H1 (cell line): ENCODE results near the gene CLIP4. TPM values are rescaled to one million over a fixed set of nuclear protein-coding genes. Genes with fewer than 3 reads are reported as not detected.

Experiments
- CTCF ChIA-PET: fragments of 300-600 bp; sonication (Branson Sonifier 250); formaldehyde crosslinking; loops from one replicate; lab custom pipeline; 2021; ENCODE audit not compliant: partially characterized antibody; lab: Charles Lee
- POLR2A ChIA-PET: fragments of 300-600 bp; sonication (Branson Sonifier 250); formaldehyde crosslinking; loops from one replicate; lab custom pipeline; 2021; ENCODE audit warnings: inconsistent platforms; ENCODE audit not compliant: partially characterized antibody; lab: Charles Lee
- DNase-seq, 2 experiments: peaks; one replicate each; pipeline versions ENCODE4 v3.0.0 to v3.0.0-alpha.2; 2010 to 2022; ENCODE audit warnings: low spot score in 2 of 2, low read depth in 1 of 2, mixed read lengths in 1 of 2
- FAIRE-seq: peaks from 2 replicates; lab custom pipeline; 2011; peaks lifted over from hg19 to GRCh38; lab: Jason Lieb, UNC
- H2AFZ ChIP-seq: 2 replicates; pipeline ENCODE4 v1.8.1; 2012; ENCODE audit warnings: low read length, inconsistent platforms
- H2AK5ac ChIP-seq: 2 replicates; pipeline ENCODE4 v1.6.1; 2013; ENCODE audit warnings: low read depth, low read length
- H2BK120ac ChIP-seq: replicated peaks from 2 replicates; pipeline ENCODE3; 2013; ENCODE audit warnings: low read depth, low read length, inconsistent platforms
- H2BK12ac ChIP-seq: 2 replicates; pipeline ENCODE4 v1.6.1; 2013; ENCODE audit warnings: low read depth, low read length
- H2BK15ac ChIP-seq: 2 replicates; pipeline ENCODE4 v1.6.1; 2013; ENCODE audit warnings: low read length
- H2BK20ac ChIP-seq: 2 replicates; pipeline ENCODE4 v1.6.1; 2013; ENCODE audit warnings: low read length
- H2BK5ac ChIP-seq: 2 replicates; pipeline ENCODE4 v1.6.1; 2013; ENCODE audit warnings: low read depth, low read length
- H3K14ac ChIP-seq: 2 replicates; pipeline ENCODE4 v1.6.1; 2013; ENCODE audit warnings: inconsistent platforms; ENCODE audit not compliant: insufficient read length
- H3K18ac ChIP-seq: 2 replicates; pipeline ENCODE4 v1.6.1; 2013; ENCODE audit warnings: low read length; ENCODE audit errors: extremely low read depth
- H3K23ac ChIP-seq: 2 replicates; pipeline ENCODE4 v1.6.1; 2013; ENCODE audit warnings: inconsistent platforms; ENCODE audit not compliant: insufficient read length
- H3K23me2 ChIP-seq: 2 replicates; pipeline ENCODE4 v1.6.1; 2013; ENCODE audit warnings: low read depth, low read length
- H3K27ac ChIP-seq: 2 replicates; pipeline ENCODE4 v1.6.1; 2011; ENCODE audit warnings: low read depth, low read length, inconsistent platforms
- H3K27me3 ChIP-seq, 4 experiments: replicated peaks in 1 of 4; 1 replicate in 1 of 4; 2 replicates in 3 of 4; pipeline versions ENCODE4 v1.6.1 to v1.8.1; 2011 to 2013; ENCODE audit warnings: low read length in 3 of 4, mild to moderate bottlenecking in 3 of 4, inconsistent platforms in 2 of 4, mixed read lengths in 2 of 4, moderate library complexity in 1 of 4; ENCODE audit not compliant: control insufficient read depth in 3 of 4, insufficient read depth in 3 of 4; ENCODE audit errors: extremely low read depth in 1 of 4
- H3K36me3 ChIP-seq, 4 experiments: 2 replicates each; pipeline versions ENCODE4 v1.6.1 to v1.8.1; 2011 to 2013; ENCODE audit warnings: mild to moderate bottlenecking in 4 of 4, low read length in 3 of 4, moderate library complexity in 2 of 4, control low read depth in 1 of 4, inconsistent platforms in 1 of 4; ENCODE audit not compliant: insufficient read depth in 4 of 4, control insufficient read depth in 2 of 4
- H3K4ac ChIP-seq: replicated peaks from 2 replicates; pipeline ENCODE3; 2013; ENCODE audit warnings: low read length, low read depth, mixed read lengths, inconsistent platforms; ENCODE audit not compliant: insufficient read length
- H3K4me1 ChIP-seq, 4 experiments: replicated peaks in 1 of 4; 1 replicate in 1 of 4; 2 replicates in 3 of 4; pipeline versions ENCODE4 v1.6.1 to v1.8.1; 2011 to 2013; ENCODE audit warnings: low read length in 3 of 4, inconsistent platforms in 2 of 4, mixed read lengths in 1 of 4; ENCODE audit not compliant: insufficient read depth in 4 of 4, control insufficient read depth in 3 of 4
- H3K4me2 ChIP-seq, 2 experiments: 2 replicates each; pipeline versions ENCODE4 v1.6.1 to v1.8.1; 2011 to 2013; ENCODE audit warnings: low read depth in 2 of 2, low read length in 2 of 2, control low read depth in 1 of 2, inconsistent platforms in 1 of 2, mild to moderate bottlenecking in 1 of 2; ENCODE audit not compliant: insufficient read depth in 1 of 2
- H3K4me3 ChIP-seq, 4 experiments: fragments of 200-600, 300-600 bp in 1 of 4; sonication (generic), shearing (Covaris generic), sonication (Bioruptor Twin) in 1 of 4; 2 replicates each; pipeline versions ENCODE4 v1.5.1 to v1.8.1; 2011 to 2016; ENCODE audit warnings: low read length in 4 of 4, low read depth in 3 of 4, control low read depth in 2 of 4, inconsistent platforms in 2 of 4, mild to moderate bottlenecking in 2 of 4, mixed read lengths in 1 of 4, moderate library complexity in 1 of 4; ENCODE audit not compliant: insufficient read depth in 2 of 4; ENCODE audit errors: extremely low read depth in 1 of 4
- H3K56ac ChIP-seq: replicated peaks from 2 replicates; pipeline ENCODE3; 2013; ENCODE audit warnings: low read depth, mild to moderate bottlenecking, mixed read lengths, low read length, inconsistent platforms; ENCODE audit not compliant: insufficient read length
- H3K79me1 ChIP-seq: 2 replicates; pipeline ENCODE4 v1.6.1; 2013; ENCODE audit warnings: low read depth, low read length, control low read depth
- H3K79me2 ChIP-seq, 2 experiments: 2 replicates each; pipeline versions ENCODE4 v1.6.1 to v1.8.1; 2012 to 2013; ENCODE audit warnings: low read length in 2 of 2, mild to moderate bottlenecking in 2 of 2, inconsistent platforms in 1 of 2; ENCODE audit not compliant: insufficient read depth in 2 of 2, control insufficient read depth in 1 of 2
- H3K9ac ChIP-seq, 4 experiments: replicated peaks in 1 of 4; 1 replicate in 1 of 4; 2 replicates in 3 of 4; pipeline versions ENCODE4 v1.6.1 to v1.8.1; 2011 to 2013; ENCODE audit warnings: low read depth in 3 of 4, low read length in 3 of 4, control low read depth in 2 of 4, mild to moderate bottlenecking in 2 of 4, moderate library complexity in 2 of 4, inconsistent platforms in 1 of 4; ENCODE audit errors: extremely low read depth in 1 of 4
- H3K9me3 ChIP-seq, 2 experiments: 2 replicates each; pipeline versions ENCODE4 v1.6.1 to v1.8.1; 2012 to 2013; ENCODE audit warnings: mild to moderate bottlenecking in 2 of 2, moderate library complexity in 2 of 2, control low read depth in 1 of 2, inconsistent platforms in 1 of 2, low read depth in 1 of 2, low read length in 1 of 2, mixed read lengths in 1 of 2; ENCODE audit not compliant: insufficient read depth in 2 of 2
- H4K20me1 ChIP-seq, 2 experiments: replicated peaks in 1 of 2; 2 replicates each; pipeline versions ENCODE3 to v1.8.1; 2011 to 2013; ENCODE audit warnings: inconsistent platforms in 2 of 2, low read length in 2 of 2, mild to moderate bottlenecking in 1 of 2; ENCODE audit not compliant: insufficient read depth in 2 of 2, control insufficient read depth in 1 of 2
- H4K5ac ChIP-seq: 2 replicates; pipeline ENCODE4 v1.6.1; 2013; ENCODE audit warnings: low read length, low read depth, mixed read lengths, inconsistent platforms; ENCODE audit not compliant: insufficient read length
- H4K8ac ChIP-seq: 2 replicates; pipeline ENCODE4 v1.8.0; 2013; ENCODE audit warnings: mild to moderate bottlenecking, moderate library complexity, low read length, inconsistent platforms; ENCODE audit not compliant: insufficient read depth; ENCODE audit errors: extremely low read depth
- H4K91ac ChIP-seq: replicated peaks from 2 replicates; pipeline ENCODE3; 2013; ENCODE audit warnings: low read length, mixed read lengths, inconsistent platforms; ENCODE audit not compliant: insufficient read length
- EGR1 ChIP-seq: IDR thresholded peaks from 2 replicates; pipeline ENCODE4 v1.6.1; 2011; ENCODE audit warnings: low read depth, low read length, borderline replicate concordance
- SIN3A ChIP-seq, 2 experiments: IDR thresholded peaks in 1 of 2; conservative IDR thresholded peaks in 1 of 2; 2 replicates each; pipeline ENCODE4 v1.6.1; 2011 to 2012; ENCODE audit warnings: low read length in 2 of 2, improper control_type of control experiment in 1 of 2, low read depth in 1 of 2, mild to moderate bottlenecking in 1 of 2
- SIX5 ChIP-seq: IDR thresholded peaks from 2 replicates; pipeline ENCODE4 v1.6.1; 2011; ENCODE audit warnings: mild to moderate bottlenecking, low read depth, low read length
- WGBS, 2 experiments: shearing (Covaris generic) in 1 of 2; methylation state at CpG; one replicate each; pipeline versions ENCODE4 v1.1.6 to v1.1.7; 2013 to 2015; ENCODE audit warnings: low lambda C conversion rate in 2 of 2, mixed read lengths in 2 of 2, inconsistent platforms in 1 of 2, low coverage in 1 of 2, missing lambda C conversion rate in 1 of 2; ENCODE audit not compliant: insufficient replicate concordance in 2 of 2, insufficient coverage in 1 of 2, insufficient read length in 1 of 2; ENCODE audit errors: extremely low coverage in 1 of 2, missing lambda C conversion rate in 1 of 2; 5-methylcytosine and 5-hydroxymethylcytosine counted together
- polyA plus RNA-seq, 7 experiments: library from polyadenylated mRNA; depleted of rRNA in 3 of 7; stranded (reverse) in 5 of 7; unstranded in 2 of 7; fragments of >200 nt in 5 of 7; fragments of 200-250 nt in 2 of 7; gene quantifications; 1 replicate in 5 of 7; 2 replicates in 1 of 7; 4 replicates in 1 of 7; pipeline versions ENCODE4 v1.2.1 to v1.2.3, GENCODE V29; 2011 to 2013; ENCODE audit warnings: missing spikeins in 2 of 7, mixed read lengths in 2 of 7
- total RNA-seq: library from RNA; stranded (reverse); fragmentation: NEBNext Ultra II Directional; extraction: Animal tissue kit (Norgen Biotek cat#: 25700); gene quantifications from 2 replicates; pipeline ENCODE4 v1.2.1, GENCODE V29; 2021
- TF ChIP-seq, protein P1 (sequence below): IDR thresholded peaks from 2 replicates; pipeline ENCODE4 v1.6.1; 2012; ENCODE audit warnings: inconsistent platforms

Gene CLIP4
- total and polyA plus RNA-seq, 2 of the 8 experiments (the other 6 are each of a cell fraction or from before 2014, with no cell fraction given) = 0.08 to 0.09 TPM

- H2AK5ac ChIP-seq = no peak overlapping the region
- peak in 1 of 2 experiments; percentile 31 for DNase-seq
- H3K27ac ChIP-seq = no peak overlapping the region
- H3K79me2 ChIP-seq = no peaks in the 10 kb centered on the region
- no peaks in the 10 kb centered on the region for H3K23me2 ChIP-seq
- H3K14ac ChIP-seq = no peak overlapping the region
- no peak overlapping the region for H3K9ac ChIP-seq
- no peaks in the 10 kb centered on the region for H3K9me3 ChIP-seq
- no peak overlapping the region for H4K5ac ChIP-seq
- no peaks in the 10 kb centered on the region for H3K27me3 ChIP-seq
- H3K79me1 ChIP-seq = no peaks in the 10 kb centered on the region
- no peak overlapping the region for H2BK12ac ChIP-seq
- no peak overlapping the region for H2BK5ac ChIP-seq
- 0 out of 2 replicates have a peak overlapping the region, but pooled peaks have one; percentile 2 for H4K8ac ChIP-seq
- no peak overlapping the region for H2BK120ac ChIP-seq
- H3K4ac ChIP-seq = no peak overlapping the region
- H3K23ac ChIP-seq = no peak overlapping the region
- CTCF ChIA-PET = interaction anchor here (1.0 to 1.6 kb wide), 2 partner anchors 17 to 30 kb away, joined by 3 read pairs; no protein-coding TSS in a partner anchor
- H4K20me1 ChIP-seq = no peaks in the 10 kb centered on the region
- no peak overlapping the region for H3K56ac ChIP-seq
- H3K4me1 ChIP-seq = no peaks in the 10 kb centered on the region
- POLR2A ChIA-PET = no interaction called here
- 95% methylated on average over 15 of the region's 19 CpGs; no CpG with 5 or more reads in 1 of the 2 experiments for WGBS, 2 experiments
- no peak overlapping the region for H4K91ac ChIP-seq
- H2BK20ac ChIP-seq = no peak overlapping the region
- H3K18ac ChIP-seq = no peak overlapping the region
- no peak for FAIRE-seq
- no peak overlapping the region for H3K4me2 ChIP-seq
- no peaks in the 10 kb centered on the region for H3K36me3 ChIP-seq
- H2AFZ ChIP-seq = no peak overlapping the region
- no peak overlapping the region for H3K4me3 ChIP-seq
- no peak overlapping the region for H2BK15ac ChIP-seq
- TF ChIP-seq, protein P1, sequence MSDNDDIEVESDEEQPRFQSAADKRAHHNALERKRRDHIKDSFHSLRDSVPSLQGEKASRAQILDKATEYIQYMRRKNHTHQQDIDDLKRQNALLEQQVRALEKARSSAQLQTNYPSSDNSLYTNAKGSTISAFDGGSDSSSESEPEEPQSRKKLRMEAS = no peak
- TF ChIP-seq EGR1 (no peak), SIX5 (no peak), SIN3A (conservative IDR thresholded peaks at IDR 0.05 in 1 of 2, IDR thresholded peaks at IDR 0.05 in 1 of 2; ENCODE audit: low read depth in 1 of 2, low read length in 2 of 2) (no peak)
Observed at GRCh38 chr2:29071032-29071975, 43.9 kb upstream of the CLIP4 start.
